ENCODE measurements around the gene SLC19A2.

- peak; percentile 95 to 97 (median 96) for TF ChIP-seq POLR2AphosphoS5 (IDR thresholded peaks at IDR 0.05)
- TF ChIP-seq POLR2A (IDR thresholded peaks at IDR 0.05): peak; percentile 96
These were observed at the start of gene SLC19A2 for GRCh38 chr1:169485431-169486280.
